NCI-H345 treated with DMSO at 0.1 percent for 48 hours (cell line): Measurements from ENCODE around the gene ARHGAP10.

Experiments used
- DNase-seq: peaks from one replicate; lab custom pipeline; 2025; ENCODE audit not compliant: unreplicated experiment; lab: John Stamatoyannopoulos, UW

The ARHGAP10 gene

GRCh38 chr4:148118179-148118578 lies 386.3 kb downstream of the ARHGAP10 start:
- DNase-seq, result no peak

DNA sequence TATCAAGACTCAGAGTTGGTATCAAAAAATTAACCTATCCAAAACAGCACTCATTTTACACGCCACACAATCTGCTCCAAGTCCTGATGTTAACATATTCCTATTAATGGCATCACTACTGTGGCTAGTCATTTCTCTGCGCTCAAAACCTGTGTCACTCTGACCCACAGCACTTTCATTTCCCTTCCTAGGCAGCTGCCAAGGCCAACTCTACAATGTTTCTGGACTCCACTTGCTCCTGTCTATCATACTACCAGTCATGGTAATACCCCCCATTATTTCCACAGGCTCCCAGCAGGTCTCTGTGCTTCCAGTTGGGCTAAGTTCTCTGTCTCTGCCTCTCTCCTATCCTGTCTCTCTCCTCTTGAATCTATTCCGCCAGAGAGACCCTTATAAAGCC lies 386.7 kb downstream of the ARHGAP10 start:
- DNase-seq, result no peak

DNA sequence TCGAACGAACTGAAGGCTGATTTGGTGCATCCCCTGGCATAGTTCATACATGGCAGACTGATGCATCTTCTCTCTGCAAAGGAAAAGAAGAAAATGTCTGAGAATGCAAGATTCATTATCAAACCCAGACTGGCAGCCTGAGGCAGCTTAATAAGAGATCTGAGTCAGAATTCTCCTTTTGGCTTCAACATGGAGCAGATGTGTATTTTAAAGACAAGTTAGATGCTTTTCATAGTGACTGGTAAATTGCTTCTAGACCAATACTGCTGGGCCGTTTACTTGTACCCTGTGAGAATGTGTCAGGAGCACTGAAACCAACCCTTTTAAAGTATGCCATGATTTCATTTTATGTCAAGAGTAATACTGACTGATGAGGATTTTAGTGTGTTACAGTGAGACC lies 388.3 kb downstream of the ARHGAP10 start:
- no peak for DNase-seq
